Measurements from ENCODE around the gene NUDT3.

GRCh38 chr6:34412016-34412415 is 19.5 kb upstream of the NUDT3 start:
- no peak for TF ChIP-seq POLR2A (IDR thresholded peaks at IDR 0.05; ENCODE audit: low read depth, low read length)
- TF ChIP-seq POLR2AphosphoS5 (IDR thresholded peaks at IDR 0.05; ENCODE audit: low read depth, low read length) = no peak
- no peak for TF ChIP-seq SPI1 (IDR thresholded peaks at IDR 0.05; ENCODE audit: low read depth, low read length)
- TF ChIP-seq TAF1 (IDR thresholded peaks at IDR 0.05; ENCODE audit: low read depth, low read length) = no peak
